ENCODE data around the gene RAG2.

- no peak for TF ChIP-seq USF2 (IDR thresholded peaks at IDR 0.05; ENCODE audit: low read depth, low read length)
- no peak for TF ChIP-seq NFE2L2 (IDR thresholded peaks at IDR 0.05; ENCODE audit: low read depth, low read length)
- TF ChIP-seq FOS (IDR thresholded peaks at IDR 0.05; ENCODE audit: low read depth, low read length) = no peak
- no peak for TF ChIP-seq POLR2A (IDR thresholded peaks at IDR 0.05; ENCODE audit: low read depth, low read length)
- no peak for TF ChIP-seq RAD21 (IDR thresholded peaks at IDR 0.05; ENCODE audit: low read length)
- TF ChIP-seq, protein P1, sequence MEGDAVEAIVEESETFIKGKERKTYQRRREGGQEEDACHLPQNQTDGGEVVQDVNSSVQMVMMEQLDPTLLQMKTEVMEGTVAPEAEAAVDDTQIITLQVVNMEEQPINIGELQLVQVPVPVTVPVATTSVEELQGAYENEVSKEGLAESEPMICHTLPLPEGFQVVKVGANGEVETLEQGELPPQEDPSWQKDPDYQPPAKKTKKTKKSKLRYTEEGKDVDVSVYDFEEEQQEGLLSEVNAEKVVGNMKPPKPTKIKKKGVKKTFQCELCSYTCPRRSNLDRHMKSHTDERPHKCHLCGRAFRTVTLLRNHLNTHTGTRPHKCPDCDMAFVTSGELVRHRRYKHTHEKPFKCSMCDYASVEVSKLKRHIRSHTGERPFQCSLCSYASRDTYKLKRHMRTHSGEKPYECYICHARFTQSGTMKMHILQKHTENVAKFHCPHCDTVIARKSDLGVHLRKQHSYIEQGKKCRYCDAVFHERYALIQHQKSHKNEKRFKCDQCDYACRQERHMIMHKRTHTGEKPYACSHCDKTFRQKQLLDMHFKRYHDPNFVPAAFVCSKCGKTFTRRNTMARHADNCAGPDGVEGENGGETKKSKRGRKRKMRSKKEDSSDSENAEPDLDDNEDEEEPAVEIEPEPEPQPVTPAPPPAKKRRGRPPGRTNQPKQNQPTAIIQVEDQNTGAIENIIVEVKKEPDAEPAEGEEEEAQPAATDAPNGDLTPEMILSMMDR (conservative IDR thresholded peaks at IDR 0.05; ENCODE audit: low read depth, low read length) = no peak
- TF ChIP-seq MXI1 (IDR thresholded peaks at IDR 0.05; ENCODE audit: borderline replicate concordance, low read depth, low read length) = no peak
- TF ChIP-seq MAFK (IDR thresholded peaks at IDR 0.05; ENCODE audit: low read depth, low read length) = no peak
- no peak for TF ChIP-seq SMC3 (IDR thresholded peaks at IDR 0.05; ENCODE audit: low read depth, low read length)
Measured at GRCh38 chr11:36596880-36597279, 1.2 kb downstream of the RAG2 start.
